Measurements from ENCODE around the gene KLK1. TPM values are rescaled to one million over a fixed set of nuclear protein-coding genes. Genes with fewer than 3 reads are reported as not detected.

KLK1 gene
- total RNA-seq, 6 experiments from 2014 or later = not detected

- H3K9me3 ChIP-seq = no peaks in the 10 kb centered on the region
- no peaks in the 10 kb centered on the region for H3K27me3 ChIP-seq
- no peak for TF ChIP-seq CTCF (IDR thresholded peaks at IDR 0.05)
- no peak for TF ChIP-seq POLR2A (IDR thresholded peaks at IDR 0.05)
- H3K36me3 ChIP-seq = peaks cover 0 to 21% (median 5%) of the 10 kb centered on the region in 4 donors
- DNase-seq (no peak), ATAC-seq (no peak)
- WGBS (ENCODE audit: insufficient coverage, low coverage, low lambda C conversion rate, missing lambda C conversion rate) = 40% methylated on average over 1 of the region's 18 CpGs
- H3K4me1 ChIP-seq = peaks cover 0 to 4% (median 0%) of the 10 kb centered on the region in 4 donors
- no peak overlapping the region for H3K4me3 ChIP-seq
- H3K27ac ChIP-seq = no peak overlapping the region
- intact Hi-C loops (cut with DNase I) = no loop called here
These were observed 25.6 kb downstream of the KLK1 start for GRCh38 chr19:50797781-50798658.

- ATAC-seq = no peak
- no peaks in the 10 kb centered on the region for H3K27me3 ChIP-seq
- DNase-seq = no peak
These were observed 26.2 kb downstream of the KLK1 start for GRCh38 chr19:50797429-50797780.

GRCh38 chr19:50796634-50797428 lies 26.8 kb downstream of the KLK1 start:
- no peak overlapping the region for H3K4me3 ChIP-seq
- TF ChIP-seq CTCF (IDR thresholded peaks at IDR 0.05) = no peak
- TF ChIP-seq POLR2A (IDR thresholded peaks at IDR 0.05) = no peak
- H3K4me1 ChIP-seq = no peaks in the 10 kb centered on the region
- H3K9me3 ChIP-seq = no peaks in the 10 kb centered on the region
- peaks cover 0 to 17% (median 5%) of the 10 kb centered on the region in 4 donors for H3K36me3 ChIP-seq
- ATAC-seq (no peak), DNase-seq (no peak)
- 100% methylated on average over 2 of the region's 8 CpGs for WGBS (ENCODE audit: insufficient coverage, low coverage, low lambda C conversion rate, missing lambda C conversion rate)
- intact Hi-C loops (cut with DNase I) = no loop called here
- no peak overlapping the region for H3K27ac ChIP-seq
- no peaks in the 10 kb centered on the region for H3K27me3 ChIP-seq

More at GRCh38 chr19:50797429-50797780, 26.2 kb downstream of the KLK1 start:
- 71% methylated on average over 7 of the region's 7 CpGs for WGBS (ENCODE audit: insufficient coverage, low coverage, low lambda C conversion rate, missing lambda C conversion rate)
- TF ChIP-seq CTCF (IDR thresholded peaks at IDR 0.05) (no peak), POLR2A (IDR thresholded peaks at IDR 0.05) (no peak)
- no peak overlapping the region for H3K27ac ChIP-seq
- H3K4me3 ChIP-seq = no peak overlapping the region
- intact Hi-C loops (cut with DNase I) = no loop called here
- H3K36me3 ChIP-seq = peaks cover 0 to 21% (median 5%) of the 10 kb centered on the region in 4 donors
- no peaks in the 10 kb centered on the region for H3K4me1 ChIP-seq
- H3K9me3 ChIP-seq = no peaks in the 10 kb centered on the region

GRCh38 chr19:50796128-50796633 lies 27.4 kb downstream of the KLK1 start:
- intact Hi-C loops (cut with DNase I) = no loop called here
- WGBS (ENCODE audit: insufficient coverage, low coverage, low lambda C conversion rate, missing lambda C conversion rate) = 75% methylated on average over 7 of the region's 9 CpGs
- no peak for DNase-seq
- ATAC-seq = no peak
- H3K27me3 ChIP-seq = no peaks in the 10 kb centered on the region
- TF ChIP-seq CTCF (IDR thresholded peaks at IDR 0.05) (no peak), POLR2A (IDR thresholded peaks at IDR 0.05) (no peak)
- no peak overlapping the region for H3K27ac ChIP-seq
- peaks cover 0 to 12% (median 5%) of the 10 kb centered on the region in 4 donors for H3K36me3 ChIP-seq
- no peaks in the 10 kb centered on the region for H3K9me3 ChIP-seq
- no peaks in the 10 kb centered on the region for H3K4me1 ChIP-seq
- H3K4me3 ChIP-seq = no peak overlapping the region

Measured in right lobe of liver (tissue), 6 donors.